Measurements from ENCODE around the gene MALRD1. TPM values are rescaled to one million over a fixed set of nuclear protein-coding genes. Genes with fewer than 3 reads are reported as not detected.

MALRD1 gene
- total and polyA plus RNA-seq, 4 donors, result 1.2 to 2.6 (median 2.0) TPM

DNA sequence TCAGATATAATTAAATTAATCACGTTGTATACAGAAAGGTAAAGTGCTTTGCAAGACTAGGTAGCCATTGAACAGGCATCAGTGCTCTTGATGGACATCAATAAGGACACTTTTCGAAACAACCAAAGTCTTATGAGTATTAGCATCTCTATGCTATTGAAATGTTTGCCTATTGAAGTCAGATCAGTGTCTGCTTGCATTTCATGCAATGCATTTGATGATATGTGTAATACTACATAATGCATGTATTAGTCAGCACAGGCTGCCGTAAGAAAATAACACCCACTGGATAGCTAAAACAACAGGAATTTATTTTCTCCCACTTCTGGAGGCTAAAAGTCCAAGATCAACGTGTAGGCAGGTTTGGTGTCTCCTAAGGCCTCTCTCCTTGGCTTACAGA, 558.4 kb downstream of the MALRD1 start:
- intact Hi-C loops (cut with DNase I), result no loop called here

DNA sequence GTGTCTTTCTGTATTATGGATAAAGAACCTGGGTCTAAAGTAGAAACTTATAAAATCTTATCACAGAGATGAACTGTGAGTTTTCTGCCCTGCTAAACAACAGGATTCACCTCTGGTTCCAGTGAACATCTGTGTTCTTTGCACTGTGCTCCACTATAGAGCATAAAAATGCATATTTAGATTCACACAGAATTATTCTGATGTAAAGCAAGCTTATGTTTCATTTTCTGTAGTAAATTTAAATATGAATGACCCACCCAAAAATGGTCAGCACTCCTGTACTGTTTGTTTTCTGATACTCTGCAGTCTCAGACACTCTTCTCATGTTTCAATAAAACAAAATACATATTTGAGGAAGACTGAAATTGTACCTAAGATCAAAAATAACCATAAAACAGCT, 563.2 kb downstream of the MALRD1 start:
- no peak overlapping the region for H3K27ac ChIP-seq (ENCODE audit: low read depth in 1 of 2, low read length in 2 of 2)
- intact Hi-C loops (cut with DNase I), result no loop called here
- no peaks in the 10 kb centered on the region for H3K4me1 ChIP-seq (ENCODE audit: control insufficient read depth in 1 of 2, insufficient read depth in 2 of 2, low read length in 2 of 2)

More for the DNA sequence above, 558.4 kb downstream of the MALRD1 start:
- Histone ChIP-seq H3K4me1 (ENCODE audit: control insufficient read depth in 1 of 2, insufficient read depth in 2 of 2, low read length in 2 of 2) (no peaks in the 10 kb centered on the region), H3K27ac (ENCODE audit: low read depth in 1 of 2, low read length in 2 of 2) (no peak overlapping the region), H3K27me3 (ENCODE audit: control insufficient read depth in 1 of 2, insufficient read depth in 2 of 2, low read length in 1 of 2) (no peaks in the 10 kb centered on the region), H3K36me3 (ENCODE audit: control insufficient read depth in 1 of 2, insufficient read depth in 2 of 2, low read length in 1 of 2) (no peaks in the 10 kb centered on the region), H3K9me3 (ENCODE audit: control insufficient read depth, low read length) (no peaks in the 10 kb centered on the region), H3K4me3 (ENCODE audit: low read length in 2 of 2) (no peak overlapping the region)
- WGBS, 2 donors, result 89 to 91% methylated on average over 4 of the region's 4 CpGs
- DNase-seq (no peak), ATAC-seq (ENCODE audit: low FRiP score) (no peak)

DNA sequence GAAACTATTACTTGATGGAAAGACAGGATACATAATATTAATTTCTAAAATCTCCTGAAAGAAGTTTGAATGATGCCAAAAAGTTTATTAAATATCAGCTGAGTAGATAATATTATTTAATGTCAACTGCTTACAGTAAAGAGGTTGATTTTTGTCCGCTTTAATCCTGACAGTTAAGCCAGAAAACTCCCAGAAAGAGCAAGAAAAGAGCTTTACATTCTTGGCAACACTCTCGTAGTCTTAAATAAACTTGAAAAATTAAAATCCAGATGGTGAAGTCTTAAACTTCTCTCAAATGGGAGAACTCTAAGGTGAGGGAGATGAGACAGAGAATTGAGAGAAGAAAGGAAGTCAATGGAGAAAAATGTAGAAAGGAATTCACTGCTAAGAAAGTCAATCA, 568.4 kb downstream of the MALRD1 start:
- H3K4me1 ChIP-seq (ENCODE audit: control insufficient read depth in 1 of 2, insufficient read depth in 2 of 2, low read length in 2 of 2), result no peaks in the 10 kb centered on the region
- 79 to 83% methylated on average over 2 of the region's 2 CpGs for WGBS, 2 donors
- no peak for ATAC-seq (ENCODE audit: low FRiP score)
- intact Hi-C loops (cut with DNase I), result no loop called here
- H3K36me3 ChIP-seq (ENCODE audit: control insufficient read depth in 1 of 2, insufficient read depth in 2 of 2, low read length in 1 of 2), result no peaks in the 10 kb centered on the region
- DNase-seq, result no peak
- no peak overlapping the region for H3K4me3 ChIP-seq (ENCODE audit: low read length in 2 of 2)
- H3K27ac ChIP-seq (ENCODE audit: low read depth in 1 of 2, low read length in 2 of 2), result no peak overlapping the region
- H3K27me3 ChIP-seq (ENCODE audit: control insufficient read depth in 1 of 2, insufficient read depth in 2 of 2, low read length in 1 of 2), result no peaks in the 10 kb centered on the region
- no peaks in the 10 kb centered on the region for H3K9me3 ChIP-seq (ENCODE audit: control insufficient read depth, low read length)

More for the DNA sequence above, 563.2 kb downstream of the MALRD1 start:
- Histone ChIP-seq H3K4me3 (ENCODE audit: low read length in 2 of 2) (no peak overlapping the region), H3K36me3 (ENCODE audit: control insufficient read depth in 1 of 2, insufficient read depth in 2 of 2, low read length in 1 of 2) (no peaks in the 10 kb centered on the region), H3K9me3 (ENCODE audit: control insufficient read depth, low read length) (no peaks in the 10 kb centered on the region), H3K27me3 (ENCODE audit: control insufficient read depth in 1 of 2, insufficient read depth in 2 of 2, low read length in 1 of 2) (no peaks in the 10 kb centered on the region)
- no peak for DNase-seq
- ATAC-seq (ENCODE audit: low FRiP score), result no peak

DNA sequence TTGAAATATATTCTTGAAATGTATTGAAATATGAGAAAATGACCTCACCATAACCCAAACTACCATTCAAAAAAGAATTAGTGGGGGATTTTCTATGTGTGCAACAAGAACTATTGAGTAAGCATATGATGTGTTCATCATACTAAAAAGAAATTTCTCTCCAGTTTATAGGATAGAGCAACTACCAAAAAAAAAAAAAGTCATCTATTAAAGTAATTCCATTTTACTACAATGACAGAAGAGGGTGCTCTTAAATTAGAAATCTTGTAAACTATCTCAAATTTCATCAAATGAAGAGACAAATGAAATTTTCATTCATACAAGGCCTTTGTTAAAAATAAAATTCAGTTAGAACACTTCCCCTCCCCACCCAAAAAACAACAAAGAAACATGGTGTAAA, 572.2 kb downstream of the MALRD1 start:
- Histone ChIP-seq H3K27me3 (ENCODE audit: control insufficient read depth in 1 of 2, insufficient read depth in 2 of 2, low read length in 1 of 2) (no peaks in the 10 kb centered on the region), H3K9me3 (ENCODE audit: control insufficient read depth, low read length) (no peaks in the 10 kb centered on the region), H3K4me3 (ENCODE audit: low read length in 2 of 2) (no peak overlapping the region), H3K36me3 (ENCODE audit: control insufficient read depth in 1 of 2, insufficient read depth in 2 of 2, low read length in 1 of 2) (no peaks in the 10 kb centered on the region), H3K27ac (ENCODE audit: low read depth in 1 of 2, low read length in 2 of 2) (no peak overlapping the region), H3K4me1 (ENCODE audit: control insufficient read depth in 1 of 2, insufficient read depth in 2 of 2, low read length in 2 of 2) (no peaks in the 10 kb centered on the region)
- DNase-seq (no peak), ATAC-seq (ENCODE audit: low FRiP score) (no peak)
- intact Hi-C loops (cut with DNase I), result no loop called here

DNA sequence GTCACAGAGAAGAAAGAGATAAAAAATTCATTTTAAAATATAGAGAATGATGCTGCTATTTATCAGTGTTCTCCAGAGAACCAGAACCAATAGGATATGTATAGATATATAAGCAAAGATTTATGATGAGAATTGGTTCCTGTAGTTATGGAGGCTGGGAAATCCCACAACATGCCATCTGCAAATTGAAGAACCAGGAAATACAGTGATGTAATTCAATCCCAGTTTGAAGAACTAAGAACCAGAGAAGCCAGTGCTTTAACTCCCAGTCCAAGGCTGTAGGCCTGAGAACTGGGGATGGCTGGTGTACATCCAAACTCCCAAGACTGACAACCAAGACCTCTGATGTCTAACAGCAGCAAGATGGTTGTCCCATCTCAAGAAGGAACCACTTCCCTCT, 574.7 kb downstream of the MALRD1 start:
- intact Hi-C loops (cut with DNase I), result no loop called here
- no peak overlapping the region for H3K27ac ChIP-seq (ENCODE audit: low read depth in 1 of 2, low read length in 2 of 2)
- ATAC-seq (ENCODE audit: low FRiP score) (no peak), DNase-seq (no peak)
- H3K36me3 ChIP-seq (ENCODE audit: control insufficient read depth in 1 of 2, insufficient read depth in 2 of 2, low read length in 1 of 2), result no peaks in the 10 kb centered on the region
- no peak overlapping the region for H3K4me3 ChIP-seq (ENCODE audit: low read length in 2 of 2)
- H3K4me1 ChIP-seq (ENCODE audit: control insufficient read depth in 1 of 2, insufficient read depth in 2 of 2, low read length in 2 of 2), result no peaks in the 10 kb centered on the region
- no peaks in the 10 kb centered on the region for H3K9me3 ChIP-seq (ENCODE audit: control insufficient read depth, low read length)
- H3K27me3 ChIP-seq (ENCODE audit: control insufficient read depth in 1 of 2, insufficient read depth in 2 of 2, low read length in 1 of 2), result no peaks in the 10 kb centered on the region

DNA sequence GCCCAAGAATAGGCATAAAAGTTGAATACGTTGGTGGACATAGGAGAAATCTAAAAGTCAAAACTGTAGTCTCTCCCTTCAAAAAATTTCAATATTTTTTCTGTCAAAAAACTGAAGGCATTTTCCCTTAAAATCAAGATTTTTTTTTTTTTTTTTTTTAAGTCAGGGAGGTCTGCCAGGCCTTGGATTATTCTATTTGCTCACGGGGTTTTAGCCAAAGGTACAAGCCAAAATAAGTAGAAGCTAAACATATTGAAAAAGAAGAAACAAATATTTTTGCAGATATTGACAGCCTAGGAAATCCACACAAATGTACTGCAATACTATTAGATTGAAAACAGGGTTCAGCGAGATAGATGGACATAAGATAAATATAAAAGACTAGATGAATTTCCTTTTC, 577.6 kb downstream of the MALRD1 start:
- H3K4me1 ChIP-seq (ENCODE audit: control insufficient read depth in 1 of 2, insufficient read depth in 2 of 2, low read length in 2 of 2), result no peaks in the 10 kb centered on the region
- no peaks in the 10 kb centered on the region for H3K36me3 ChIP-seq (ENCODE audit: control insufficient read depth in 1 of 2, insufficient read depth in 2 of 2, low read length in 1 of 2)
- no peak overlapping the region for H3K27ac ChIP-seq (ENCODE audit: low read depth in 1 of 2, low read length in 2 of 2)
- no peaks in the 10 kb centered on the region for H3K9me3 ChIP-seq (ENCODE audit: control insufficient read depth, low read length)
- ATAC-seq (ENCODE audit: low FRiP score) (no peak), DNase-seq (no peak)
- 22 to 30% methylated on average over 3 of the region's 3 CpGs for WGBS, 2 donors
- intact Hi-C loops (cut with DNase I), result no loop called here
- H3K27me3 ChIP-seq (ENCODE audit: control insufficient read depth in 1 of 2, insufficient read depth in 2 of 2, low read length in 1 of 2), result no peaks in the 10 kb centered on the region
- no peak overlapping the region for H3K4me3 ChIP-seq (ENCODE audit: low read length in 2 of 2)

DNA sequence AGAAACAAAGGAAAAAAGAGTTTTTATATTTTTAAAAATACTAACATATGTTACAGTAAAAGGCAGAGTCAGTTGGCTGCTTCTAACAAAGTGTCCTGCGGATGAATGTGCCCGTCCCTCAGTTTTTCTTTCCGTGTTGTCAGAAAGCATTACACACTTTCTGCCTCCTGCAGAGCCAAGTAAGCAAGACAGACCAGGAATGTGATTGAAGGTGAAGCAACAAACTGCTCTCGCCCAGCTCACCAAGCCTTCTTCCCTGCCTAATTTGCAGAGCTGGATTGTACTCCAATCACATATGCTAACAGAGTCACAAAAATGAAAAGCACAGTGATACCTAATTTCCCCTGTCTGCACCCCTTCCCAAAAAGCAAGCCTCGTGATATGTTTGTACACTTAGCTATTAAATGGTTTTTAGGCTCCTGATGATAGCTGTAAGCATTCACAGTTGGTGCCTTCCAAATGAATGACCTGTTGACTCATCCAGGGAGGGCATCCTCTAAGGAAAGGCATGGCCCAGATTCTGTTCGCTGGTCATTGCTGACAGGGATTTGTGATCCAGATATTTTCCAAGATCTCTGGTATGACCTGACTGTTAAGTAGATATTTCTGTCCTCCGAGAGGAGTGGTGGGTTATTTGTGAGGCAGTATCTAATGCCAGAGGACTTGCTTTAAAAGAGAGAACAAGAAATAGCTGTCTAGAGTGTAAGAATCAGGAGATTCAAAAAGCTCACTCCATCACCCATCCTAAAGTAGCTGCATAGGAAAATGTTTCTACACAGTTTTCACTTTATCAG, 580.4 kb downstream of the MALRD1 start:
- WGBS, 2 donors, result 16 to 20% methylated on average over 7 of the region's 7 CpGs
- Histone ChIP-seq H3K36me3 (ENCODE audit: control insufficient read depth in 1 of 2, insufficient read depth in 2 of 2, low read length in 1 of 2) (no peaks in the 10 kb centered on the region), H3K4me1 (ENCODE audit: control insufficient read depth in 1 of 2, insufficient read depth in 2 of 2, low read length in 2 of 2) (peaks cover 2 to 9% of the 10 kb centered on the region in 2 donors), H3K27ac (ENCODE audit: low read depth in 1 of 2, low read length in 2 of 2) (peak overlapping the region; percentile 52 to 85), H3K4me3 (ENCODE audit: low read length in 2 of 2) (no peak overlapping the region), H3K27me3 (ENCODE audit: control insufficient read depth in 1 of 2, insufficient read depth in 2 of 2, low read length in 1 of 2) (no peaks in the 10 kb centered on the region), H3K9me3 (ENCODE audit: control insufficient read depth, low read length) (no peaks in the 10 kb centered on the region)
- ATAC-seq (ENCODE audit: low FRiP score) (peak; percentile 59), DNase-seq (no peak)
- intact Hi-C loops (cut with DNase I), result no loop called here

DNA sequence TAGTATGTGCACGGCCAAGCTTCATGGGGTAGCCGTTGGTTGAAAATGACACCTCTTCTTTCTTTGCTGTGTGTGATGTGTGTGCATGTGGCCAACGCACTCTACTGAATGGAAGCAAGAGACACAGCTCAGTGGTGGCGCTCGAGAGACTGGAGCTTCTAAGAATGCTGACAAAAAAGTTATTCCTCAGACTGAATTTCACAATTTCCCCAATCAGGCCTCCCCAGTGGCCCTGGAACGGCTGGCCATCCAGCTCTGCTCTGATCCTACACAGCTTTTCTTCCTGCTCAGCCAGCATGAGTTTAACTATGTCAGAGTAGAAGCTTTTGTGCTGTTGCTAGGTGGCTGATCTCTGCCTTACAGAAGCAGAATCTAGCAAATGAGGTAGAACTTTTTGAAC, 581.0 kb downstream of the MALRD1 start:
- peak overlapping the region; percentile 52 to 85 for H3K27ac ChIP-seq (ENCODE audit: low read depth in 1 of 2, low read length in 2 of 2)
- DNase-seq, result peak; percentile 84 to 89
- H3K4me1 ChIP-seq (ENCODE audit: control insufficient read depth in 1 of 2, insufficient read depth in 2 of 2, low read length in 2 of 2), result peaks cover 4 to 9% of the 10 kb centered on the region in 2 donors
- H3K4me3 ChIP-seq (ENCODE audit: low read length in 2 of 2), result no peak overlapping the region
- no peaks in the 10 kb centered on the region for H3K9me3 ChIP-seq (ENCODE audit: control insufficient read depth, low read length)
- peak; percentile 90 for ATAC-seq (ENCODE audit: low FRiP score)
- H3K36me3 ChIP-seq (ENCODE audit: control insufficient read depth in 1 of 2, insufficient read depth in 2 of 2, low read length in 1 of 2), result no peaks in the 10 kb centered on the region
- intact Hi-C loops (cut with DNase I), result no loop called here
- WGBS, 2 donors, result 7 to 12% methylated on average over 6 of the region's 6 CpGs
- no peaks in the 10 kb centered on the region for H3K27me3 ChIP-seq (ENCODE audit: control insufficient read depth in 1 of 2, insufficient read depth in 2 of 2, low read length in 1 of 2)

DNA sequence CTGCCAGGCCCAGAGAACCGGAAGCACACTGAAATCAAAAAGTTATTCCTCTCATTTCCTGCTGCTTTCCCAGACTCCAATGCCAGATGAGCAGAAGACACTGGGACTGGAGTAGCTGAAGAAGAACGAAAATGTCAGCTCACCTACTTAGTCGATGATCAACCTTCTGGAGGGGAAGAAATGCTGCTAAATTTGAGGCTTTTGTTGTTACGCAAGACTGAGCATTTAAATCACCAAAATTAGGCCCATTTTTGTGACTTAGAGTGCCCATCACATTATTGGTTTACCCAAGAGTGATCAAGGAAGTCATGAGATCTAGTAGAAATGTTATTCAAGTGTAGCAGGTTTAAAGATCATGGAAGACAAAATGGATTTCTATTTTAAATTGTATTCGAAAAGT, 585.6 kb downstream of the MALRD1 start:
- Histone ChIP-seq H3K4me3 (ENCODE audit: low read length in 2 of 2) (no peak overlapping the region), H3K27me3 (ENCODE audit: control insufficient read depth in 1 of 2, insufficient read depth in 2 of 2, low read length in 1 of 2) (no peaks in the 10 kb centered on the region), H3K9me3 (ENCODE audit: control insufficient read depth, low read length) (no peaks in the 10 kb centered on the region), H3K4me1 (ENCODE audit: control insufficient read depth in 1 of 2, insufficient read depth in 2 of 2, low read length in 2 of 2) (peaks cover 4 to 9% of the 10 kb centered on the region in 2 donors), H3K27ac (ENCODE audit: low read depth in 1 of 2, low read length in 2 of 2) (no peak overlapping the region), H3K36me3 (ENCODE audit: control insufficient read depth in 1 of 2, insufficient read depth in 2 of 2, low read length in 1 of 2) (no peaks in the 10 kb centered on the region)
- ATAC-seq (ENCODE audit: low FRiP score) (no peak), DNase-seq (no peak)
- intact Hi-C loops (cut with DNase I), result loop anchor here (10.0 kb wide), 2 partner anchors 181 to 1961 kb away; partner anchors contain the start of gene PLXDC2 (in 2 of the 2)
- WGBS, 2 donors, result 97 to 99% methylated on average over 5 of the region's 5 CpGs
